ENCODE measurements around the gene CENPB.

The CENPB gene

GRCh38 chr20:3748073-3748472, 38.5 kb downstream of the CENPB start:
- DNase-seq (ENCODE audit: low spot score), result no peak

DNA sequence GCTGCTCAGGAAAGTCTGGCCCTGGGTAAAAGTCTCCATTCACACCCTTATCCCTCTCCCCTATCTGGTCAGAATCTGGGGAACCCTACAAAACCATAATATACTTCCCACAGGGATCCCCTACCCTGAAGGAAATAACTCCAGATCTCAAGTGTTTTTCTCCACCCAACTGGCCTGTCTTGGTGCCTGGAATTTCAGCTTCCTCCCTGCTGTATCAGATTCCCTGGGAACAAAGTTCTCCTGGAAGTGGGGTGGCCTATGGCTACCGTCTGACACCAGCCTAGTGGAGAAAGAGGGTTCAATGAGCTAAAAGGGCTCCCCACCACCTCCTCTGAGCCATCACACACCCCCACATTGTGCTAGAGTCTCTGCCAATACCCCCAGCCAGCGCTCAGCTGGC, 39.1 kb downstream of the CENPB start:
- DNase-seq (ENCODE audit: low spot score), result no peak

GRCh38 chr20:3745686-3746173, 40.8 kb downstream of the CENPB start:
- no peak for DNase-seq (ENCODE audit: low spot score)

DNA sequence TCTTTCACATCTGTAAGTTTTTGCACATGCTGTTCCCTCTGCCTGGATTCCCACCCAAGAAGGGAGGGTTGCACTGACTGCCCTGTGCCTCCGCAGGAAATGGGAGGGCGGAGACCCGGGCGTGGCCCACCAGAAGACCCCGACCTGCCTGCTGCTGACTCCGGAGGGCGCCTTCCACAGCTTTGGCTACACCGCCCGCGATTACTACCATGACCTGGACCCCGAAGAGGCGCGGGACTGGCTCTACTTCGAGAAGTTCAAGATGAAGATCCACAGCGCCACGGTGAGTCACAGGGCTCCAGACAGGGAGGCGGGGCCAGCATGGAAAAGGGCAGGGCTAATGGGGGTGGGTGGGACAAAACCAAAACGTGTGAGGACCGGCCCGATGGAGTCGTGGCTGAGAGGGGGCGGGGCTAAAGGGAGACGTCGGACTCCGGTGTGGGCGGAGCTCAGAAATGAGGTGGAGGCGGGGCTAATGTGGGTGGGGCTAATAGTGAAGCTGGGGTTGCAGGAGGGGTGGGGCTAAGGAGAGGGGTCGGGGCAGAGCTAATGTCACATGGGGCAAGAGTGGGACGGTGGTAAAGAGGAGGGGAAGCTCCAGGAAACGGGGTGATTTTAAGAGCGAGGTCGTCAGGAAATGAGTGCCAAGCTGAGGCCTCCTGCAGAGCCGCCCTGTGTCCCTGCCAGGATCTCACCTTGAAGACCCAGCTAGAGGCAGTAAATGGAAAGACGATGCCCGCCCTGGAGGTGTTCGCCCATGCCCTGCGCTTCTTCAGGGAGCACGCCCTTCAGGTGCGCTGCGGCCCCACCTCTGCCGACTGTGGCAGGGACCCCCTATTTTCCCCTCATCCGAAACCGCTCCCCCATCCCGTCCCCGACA, 41.5 kb downstream of the CENPB start:
- no peak for DNase-seq (ENCODE audit: low spot score)

DNA sequence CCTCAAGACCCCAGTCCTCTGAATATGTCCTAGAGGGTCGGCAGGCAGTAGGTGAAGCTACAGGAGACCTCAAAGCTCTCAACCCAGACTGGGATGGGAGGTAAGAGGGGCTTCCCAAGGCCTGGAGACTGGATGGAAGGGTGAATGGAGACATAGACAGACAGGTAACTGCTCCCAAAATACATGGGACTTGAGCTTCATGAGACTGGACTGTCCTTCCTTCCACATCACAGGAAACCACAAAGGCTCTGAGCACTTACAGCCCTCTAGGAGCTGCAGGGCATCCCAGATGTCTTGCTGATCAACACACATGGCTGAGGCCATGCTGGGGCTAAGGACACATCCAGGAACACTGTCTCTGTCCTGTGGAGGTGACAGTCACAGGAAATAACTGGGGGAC, 42.5 kb downstream of the CENPB start:
- no peak for DNase-seq (ENCODE audit: low spot score)

DNA sequence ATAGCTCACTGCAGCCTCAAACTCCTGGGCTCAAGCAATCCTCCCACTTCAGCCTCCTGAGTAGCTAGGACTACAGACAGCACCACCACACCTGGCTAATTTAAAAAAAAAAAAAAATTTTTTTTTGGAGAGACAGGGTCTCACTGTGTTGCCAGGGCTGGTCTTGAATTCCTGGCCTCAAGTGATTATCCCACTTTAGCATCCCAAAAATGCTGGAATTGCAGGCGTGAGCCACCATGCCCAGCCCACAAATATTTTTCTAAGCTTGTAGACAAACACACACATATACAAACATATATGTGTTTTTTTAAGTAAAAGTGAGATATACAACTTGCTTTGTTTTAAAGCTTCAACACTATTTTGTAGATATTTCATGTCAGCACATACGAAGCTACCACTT, 43.3 kb downstream of the CENPB start:
- no peak for DNase-seq (ENCODE audit: low spot score)

DNA sequence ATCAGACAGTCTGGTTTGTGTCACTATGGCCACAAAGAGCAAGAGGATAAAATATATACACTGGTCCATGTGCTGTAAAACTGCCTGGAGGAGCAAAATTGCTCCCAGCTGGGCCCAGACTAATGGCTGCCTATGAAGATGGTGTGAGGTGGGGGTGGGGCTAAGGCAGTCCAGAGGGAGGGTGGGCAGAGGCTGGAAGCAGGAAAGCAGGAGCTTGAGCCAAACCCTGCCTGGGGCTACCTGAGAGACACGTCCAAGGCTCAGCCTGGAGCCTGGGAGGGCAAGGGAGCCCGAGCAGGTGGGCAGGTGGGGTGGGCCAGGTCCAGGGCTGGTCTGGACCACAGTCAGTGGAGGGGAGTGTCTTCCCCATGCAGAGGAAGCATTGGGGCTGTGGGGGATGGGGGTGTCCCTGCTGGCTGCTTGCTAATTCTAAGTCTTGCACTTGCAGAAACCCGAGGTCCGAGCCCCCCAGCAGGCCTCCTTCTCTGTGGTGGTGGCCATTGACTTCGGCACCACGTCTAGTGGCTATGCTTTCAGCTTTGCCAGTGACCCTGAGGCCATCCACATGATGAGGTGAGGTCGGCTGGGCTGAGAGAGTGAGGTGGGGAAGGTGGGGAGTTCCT, 44.6 kb downstream of the CENPB start:
- no peak for DNase-seq (ENCODE audit: low spot score)

DNA sequence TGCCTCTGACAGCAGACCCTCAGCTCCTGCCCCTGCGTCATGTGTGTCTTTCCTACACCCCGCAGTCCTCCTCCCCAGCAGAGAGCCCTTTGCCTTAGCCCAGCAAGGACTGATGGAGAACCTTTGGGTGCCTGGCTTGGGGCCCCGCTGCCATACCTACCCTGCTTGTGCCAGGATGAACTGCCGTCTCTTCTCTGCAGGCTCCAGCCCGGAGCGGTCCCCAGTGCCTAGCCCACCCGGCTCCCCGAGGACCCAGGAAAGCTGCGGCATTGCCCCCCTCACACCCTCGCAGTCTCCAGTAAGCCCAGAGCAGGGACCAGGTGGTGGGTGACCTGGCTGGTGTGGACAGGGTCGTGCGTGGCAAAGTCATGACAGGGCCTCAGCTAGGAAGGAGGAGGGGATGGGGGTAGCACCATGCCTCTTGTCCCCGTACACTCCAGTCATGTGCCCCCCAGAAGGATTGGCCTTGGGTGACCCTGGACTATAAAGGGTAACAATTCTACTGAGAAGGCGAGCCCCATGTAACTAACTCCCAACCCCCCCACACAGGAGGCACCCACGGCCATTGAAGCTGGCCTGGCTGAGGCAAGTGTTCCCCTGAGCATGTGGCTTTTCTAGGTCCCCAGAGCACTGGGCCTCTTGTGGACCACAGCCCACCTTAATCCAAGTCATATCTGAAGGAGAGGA, 45.8 kb downstream of the CENPB start:
- DNase-seq (ENCODE audit: low spot score), result no peak

GRCh38 chr20:3739926-3740451, 46.6 kb downstream of the CENPB start:
- DNase-seq (ENCODE audit: low spot score), result no peak

- no peak for DNase-seq (ENCODE audit: low spot score)
Observed at GRCh38 chr20:3739054-3739925, 47.2 kb downstream of the CENPB start.

- no peak for DNase-seq (ENCODE audit: low spot score)
Observed at GRCh38 chr20:3738111-3739053, 48.2 kb downstream of the CENPB start.

- no peak for DNase-seq (ENCODE audit: low spot score)
Observed at GRCh38 chr20:3735768-3736167, 50.8 kb downstream of the CENPB start.

DNA sequence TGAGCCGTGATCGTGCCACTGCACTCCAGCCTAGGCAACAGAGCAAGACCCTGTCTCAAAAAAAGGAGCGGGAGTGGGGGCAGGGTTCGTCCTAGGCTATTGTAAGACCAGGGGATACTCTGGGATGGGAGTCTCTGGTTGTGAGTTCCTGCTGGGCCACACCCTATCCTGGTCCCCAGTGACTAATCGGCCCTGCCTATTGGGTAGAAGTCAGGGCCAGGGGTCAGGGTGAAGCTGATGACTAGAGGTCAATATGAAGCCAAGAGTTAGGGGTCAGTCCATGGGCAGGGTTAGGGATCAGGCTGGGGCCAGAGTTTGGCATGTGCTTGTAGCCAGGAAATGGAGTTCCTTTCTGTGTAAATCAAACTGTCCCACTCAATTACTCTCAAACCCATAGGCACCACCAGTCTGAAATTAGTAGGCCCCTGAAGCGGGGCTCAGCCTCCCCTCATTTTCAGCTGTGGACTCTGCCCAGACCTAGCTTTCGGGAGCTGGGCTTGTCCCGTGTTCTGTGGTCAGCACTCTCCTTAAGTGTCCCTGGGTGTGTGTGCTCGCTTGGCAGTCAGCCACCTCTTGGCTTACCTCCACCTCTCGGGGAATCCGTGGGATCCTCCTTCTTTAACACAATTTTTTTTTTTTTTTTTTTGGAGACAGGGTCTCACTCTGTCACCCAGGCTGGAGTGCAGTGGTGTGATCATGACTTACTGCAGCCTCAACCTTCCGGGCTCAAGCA, 52.3 kb downstream of the CENPB start:
- DNase-seq (ENCODE audit: low spot score), result no peak

All from GM03348 (cell line).